Endothelial cell (in vitro differentiated cells): Measurements from ENCODE around the gene PRRC2A. TPM values are rescaled to one million over a fixed set of nuclear protein-coding genes. Genes with fewer than 3 reads are reported as not detected.

Experiments
- DNase-seq: peaks from one replicate; pipeline ENCODE4 v3.0.0; 2021; ENCODE audit warnings: low spot score
- H3K27ac Mint-ChIP-seq: one replicate; pipeline ENCODE4 v1.8.0; 2021; ENCODE audit warnings: mixed read lengths, inconsistent platforms; ENCODE audit not compliant: unreplicated experiment
- H3K27me3 Mint-ChIP-seq: one replicate; pipeline ENCODE4 v1.8.0; 2021; ENCODE audit warnings: mild to moderate bottlenecking, moderate library complexity, mixed read lengths, inconsistent platforms; ENCODE audit not compliant: unreplicated experiment
- H3K36me3 Mint-ChIP-seq: one replicate; pipeline ENCODE4 v1.8.0; 2021; ENCODE audit warnings: mild to moderate bottlenecking, low read depth, mixed read lengths, inconsistent platforms; ENCODE audit not compliant: unreplicated experiment
- H3K4me1 Mint-ChIP-seq: one replicate; pipeline ENCODE4 v1.8.0; 2021; ENCODE audit warnings: mild to moderate bottlenecking, mixed read lengths, inconsistent platforms; ENCODE audit not compliant: unreplicated experiment
- H3K4me3 Mint-ChIP-seq: one replicate; pipeline ENCODE4 v1.8.0; 2021; ENCODE audit warnings: mild to moderate bottlenecking, mixed read lengths, inconsistent platforms; ENCODE audit not compliant: unreplicated experiment
- H3K9me3 Mint-ChIP-seq: one replicate; pipeline ENCODE4 v1.8.0; 2021; ENCODE audit warnings: mixed read lengths, inconsistent platforms; ENCODE audit not compliant: unreplicated experiment
- CTCF ChIP-seq: fragments of 200-600 bp; sonication (generic); IDR thresholded peaks from one replicate; pipeline ENCODE4 v1.5.0; 2021; ENCODE audit warnings: antibody characterized with exemption; ENCODE audit not compliant: unreplicated experiment
- total RNA-seq: library from RNA; stranded (reverse); fragmentation: NEBNext Ultra II Directional; extraction: Animal tissue kit (Norgen Biotek cat#: 25700); gene quantifications from one replicate; pipeline ENCODE4 v1.2.1, GENCODE V29; 2021; ENCODE audit not compliant: unreplicated experiment

Gene PRRC2A
- total RNA-seq, 1 donor from 2014 or later = 149 TPM

DNA sequence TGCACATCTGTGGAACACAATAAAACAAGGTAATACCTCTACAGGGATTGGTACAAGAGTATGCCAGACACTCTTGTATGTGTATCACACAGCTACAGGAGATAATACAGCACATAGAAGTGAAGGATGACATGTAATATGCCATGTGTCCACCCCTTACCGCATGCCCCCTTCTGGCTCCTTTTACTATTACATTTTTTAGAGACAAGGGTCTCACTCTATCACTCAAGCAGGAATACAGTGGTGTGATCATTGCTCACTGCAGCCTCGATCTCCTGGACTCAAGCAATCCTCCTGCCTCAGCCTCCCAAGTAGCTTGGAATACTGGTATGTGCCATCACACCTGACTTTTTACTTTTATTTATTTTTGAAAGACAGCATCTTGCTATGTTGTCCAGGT is 23.5 kb upstream of the PRRC2A start:
- TF ChIP-seq CTCF = no peak
- Mint-ChIP-seq H3K4me3 (no peak overlapping the region), H3K36me3 (no peaks in the 10 kb centered on the region), H3K27me3 (peaks cover 1% of the 10 kb centered on the region), H3K9me3 (no peaks in the 10 kb centered on the region), H3K27ac (no peak overlapping the region), H3K4me1 (peaks cover 4% of the 10 kb centered on the region)
- DNase-seq = no peak

DNA sequence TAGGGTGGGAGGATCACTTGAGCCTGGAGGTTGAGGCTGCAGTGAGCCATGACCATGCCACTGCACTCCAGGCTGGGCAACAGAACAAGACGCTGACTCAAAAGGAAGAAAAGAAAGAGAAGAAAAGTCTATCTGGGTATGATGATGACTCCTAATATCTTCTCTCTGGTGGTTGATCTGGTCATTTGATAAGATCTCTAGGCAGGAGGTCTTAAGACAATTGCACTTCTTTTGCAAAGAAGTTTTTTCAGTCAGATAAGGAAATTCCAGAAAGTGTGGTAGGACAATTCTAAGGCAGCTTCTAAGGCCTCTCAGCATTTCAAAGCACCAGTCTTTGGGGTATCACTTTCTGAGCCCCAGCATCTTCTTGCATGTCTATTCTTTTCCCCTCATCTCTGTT is 13.2 kb upstream of the PRRC2A start:
- no peaks in the 10 kb centered on the region for H3K36me3 Mint-ChIP-seq
- DNase-seq = no peak
- H3K9me3 Mint-ChIP-seq = no peaks in the 10 kb centered on the region
- H3K27me3 Mint-ChIP-seq = peaks cover 3% of the 10 kb centered on the region
- H3K4me3 Mint-ChIP-seq = no peak overlapping the region
- TF ChIP-seq CTCF = no peak
- H3K27ac Mint-ChIP-seq = no peak overlapping the region
- H3K4me1 Mint-ChIP-seq = no peaks in the 10 kb centered on the region

- H3K9me3 Mint-ChIP-seq = no peaks in the 10 kb centered on the region
- no peak for TF ChIP-seq CTCF
- H3K27ac Mint-ChIP-seq = peak overlapping the region; percentile 8
- no peak for DNase-seq
- H3K36me3 Mint-ChIP-seq = no peaks in the 10 kb centered on the region
- no peak overlapping the region for H3K4me3 Mint-ChIP-seq
- peaks cover 5% of the 10 kb centered on the region for H3K27me3 Mint-ChIP-seq
- peaks cover 8% of the 10 kb centered on the region for H3K4me1 Mint-ChIP-seq
Observed at GRCh38 chr6:31609519-31610406, 10.8 kb upstream of the PRRC2A start.

DNA sequence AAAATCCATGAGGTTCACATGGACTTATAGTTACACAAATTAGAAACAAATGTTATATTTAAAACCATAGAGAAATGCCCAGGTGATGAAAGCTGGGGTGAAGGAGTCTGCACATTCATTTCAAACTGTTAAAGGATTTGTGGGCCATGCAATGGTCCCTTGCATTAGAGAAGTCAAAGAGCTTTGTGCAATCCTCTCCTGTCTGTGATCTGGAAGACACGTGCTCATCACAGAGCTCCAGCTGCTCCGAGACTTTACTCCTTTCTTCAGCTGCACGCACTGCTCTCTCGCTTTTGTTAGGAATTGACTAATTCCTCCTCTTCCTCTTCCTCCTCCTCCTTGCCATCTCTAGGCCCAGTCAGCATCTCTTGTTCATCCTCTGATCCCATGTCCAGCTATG is 9.5 kb upstream of the PRRC2A start:
- Mint-ChIP-seq H3K27me3 (peaks cover 6% of the 10 kb centered on the region), H3K27ac (no peak overlapping the region), H3K4me3 (peak overlapping the region; percentile 8), H3K9me3 (no peaks in the 10 kb centered on the region), H3K36me3 (no peaks in the 10 kb centered on the region), H3K4me1 (peaks cover 19% of the 10 kb centered on the region)
- no peak for TF ChIP-seq CTCF
- DNase-seq = no peak

- Mint-ChIP-seq H3K36me3 (no peaks in the 10 kb centered on the region), H3K27ac (no peak overlapping the region)
Observed at GRCh38 chr6:31614075-31614619, 6.4 kb upstream of the PRRC2A start.

More at GRCh38 chr6:31614075-31614619, 6.4 kb upstream of the PRRC2A start:
- no peak for DNase-seq
- H3K9me3 Mint-ChIP-seq = no peaks in the 10 kb centered on the region
- H3K27me3 Mint-ChIP-seq = peaks cover 6% of the 10 kb centered on the region
- H3K4me3 Mint-ChIP-seq = no peak overlapping the region
- no peak for TF ChIP-seq CTCF
- H3K4me1 Mint-ChIP-seq = peaks cover 26% of the 10 kb centered on the region
